ENCODE data around the gene GGT5.
A peak's percentile ranks its signal among the peaks of the same experiment; 100 is the strongest.
"Not testable (repeated sequence)": the region's sequence is repeated elsewhere in the genome, so short reads cannot be mapped to it uniquely, and the experiment has no call there.

GGT5 gene

GRCh38 chr22:24210409-24210808 is 34.5 kb downstream of the GGT5 start:
- H3K36me3 ChIP-seq (replicated peaks in 1 of 2; ENCODE audit: control insufficient read depth in 2 of 2, insufficient read depth in 2 of 2, low read length in 2 of 2); H3K4me3 ChIP-seq (ENCODE audit: low read length in 2 of 2); H4K91ac ChIP-seq (ENCODE audit: low read depth, low read length, poor library complexity); DNase-seq (ENCODE audit: low spot score); H3K79me1 ChIP-seq (ENCODE audit: low read depth, low read length); H2AFZ ChIP-seq (ENCODE audit: low read length); H4K8ac ChIP-seq (ENCODE audit: low read depth, low read length); H2BK12ac ChIP-seq (ENCODE audit: low read length); H2BK120ac ChIP-seq (ENCODE audit: low read depth, low read length); H3K9me3 ChIP-seq (replicated peaks in 1 of 2; ENCODE audit: control insufficient read depth in 2 of 2, insufficient read depth in 1 of 2, low read depth in 1 of 2, low read length in 2 of 2); H3K14ac ChIP-seq (ENCODE audit: low read length); H3K27ac ChIP-seq (replicated peaks; ENCODE audit: low read length); H3K23ac ChIP-seq (ENCODE audit: low read depth, low read length, poor library complexity); H3K4ac ChIP-seq (ENCODE audit: low read length); H2BK5ac ChIP-seq (ENCODE audit: low read length); H2BK15ac ChIP-seq (ENCODE audit: low read length); H3K27me3 ChIP-seq (ENCODE audit: control insufficient read depth in 3 of 3, insufficient read depth in 3 of 3, low read depth in 1 of 3, low read length in 3 of 3); H2AK5ac ChIP-seq (ENCODE audit: low read depth, low read length); H3K4me1 ChIP-seq (ENCODE audit: control insufficient read depth in 2 of 2, insufficient read depth in 1 of 2, low read depth in 1 of 2, low read length in 2 of 2); H3K18ac ChIP-seq (ENCODE audit: low read length); H3K9ac ChIP-seq (ENCODE audit: low read depth, low read length, poor library complexity); H3K4me2 ChIP-seq (ENCODE audit: insufficient read depth, low read length, poor library complexity, severe bottlenecking): not testable (repeated sequence)
- no CpG with 5 or more reads among the region's 11 CpGs for WGBS, 2 donors (ENCODE audit: extremely low coverage in 2 of 2, insufficient read length in 2 of 2, insufficient replicate concordance in 1 of 2)

- no peaks in the 10 kb centered on the region for H3K79me1 ChIP-seq (ENCODE audit: low read depth, low read length)
- no peak overlapping the region for H3K23ac ChIP-seq (ENCODE audit: low read depth, low read length, poor library complexity)
- H2AFZ ChIP-seq (ENCODE audit: low read length), result no peak overlapping the region
- no peak overlapping the region for H3K4me3 ChIP-seq (ENCODE audit: low read length in 2 of 2)
- H2BK12ac ChIP-seq (ENCODE audit: low read length), result no peak overlapping the region
- H4K8ac ChIP-seq (ENCODE audit: low read depth, low read length), result no peak overlapping the region
- no peak overlapping the region for H2BK15ac ChIP-seq (ENCODE audit: low read length)
- no peak overlapping the region for H4K91ac ChIP-seq (ENCODE audit: low read depth, low read length, poor library complexity)
- peaks cover 0 to 14% of the 10 kb centered on the region in 2 donors for H3K9me3 ChIP-seq (replicated peaks in 1 of 2; ENCODE audit: control insufficient read depth in 2 of 2, insufficient read depth in 1 of 2, low read depth in 1 of 2, low read length in 2 of 2)
- H3K4ac ChIP-seq (ENCODE audit: low read length), result no peak overlapping the region
- no peak overlapping the region for H2BK120ac ChIP-seq (ENCODE audit: low read depth, low read length)
- peak overlapping the region; percentile 38 for H3K14ac ChIP-seq (ENCODE audit: low read length)
- H3K27me3 ChIP-seq (ENCODE audit: control insufficient read depth in 3 of 3, insufficient read depth in 3 of 3, low read depth in 1 of 3, low read length in 3 of 3), result no peaks in the 10 kb centered on the region
- H3K18ac ChIP-seq (ENCODE audit: low read length), result no peak overlapping the region
- H2AK5ac ChIP-seq (ENCODE audit: low read depth, low read length), result no peak overlapping the region
- H2BK5ac ChIP-seq (ENCODE audit: low read length), result no peak overlapping the region
- H3K27ac ChIP-seq (replicated peaks; ENCODE audit: low read length), result no peak overlapping the region
- WGBS, 2 donors (ENCODE audit: extremely low coverage in 2 of 2, insufficient read length in 2 of 2, insufficient replicate concordance in 1 of 2), result no CpG with 5 or more reads among the region's 4 CpGs
- peaks cover 0 to 7% of the 10 kb centered on the region in 2 donors for H3K4me1 ChIP-seq (ENCODE audit: control insufficient read depth in 2 of 2, insufficient read depth in 1 of 2, low read depth in 1 of 2, low read length in 2 of 2)
- no peak for DNase-seq (ENCODE audit: low spot score)
- no peaks in the 10 kb centered on the region for H3K36me3 ChIP-seq (replicated peaks in 1 of 2; ENCODE audit: control insufficient read depth in 2 of 2, insufficient read depth in 2 of 2, low read length in 2 of 2)
- no peak overlapping the region for H3K9ac ChIP-seq (ENCODE audit: low read depth, low read length, poor library complexity)
- H3K4me2 ChIP-seq (ENCODE audit: insufficient read depth, low read length, poor library complexity, severe bottlenecking), result no peak overlapping the region
Observed at GRCh38 chr22:24209687-24210086, 35.2 kb downstream of the GGT5 start.

GRCh38 chr22:24209016-24209415 is 35.9 kb downstream of the GGT5 start:
- H3K4me2 ChIP-seq (ENCODE audit: insufficient read depth, low read length, poor library complexity, severe bottlenecking), result no peak overlapping the region
- no peak overlapping the region for H3K9ac ChIP-seq (ENCODE audit: low read depth, low read length, poor library complexity)
- H3K27me3 ChIP-seq (ENCODE audit: control insufficient read depth in 3 of 3, insufficient read depth in 3 of 3, low read depth in 1 of 3, low read length in 3 of 3), result no peaks in the 10 kb centered on the region
- no peak overlapping the region for H3K14ac ChIP-seq (ENCODE audit: low read length)
- no peak for DNase-seq (ENCODE audit: low spot score)
- H4K8ac ChIP-seq (ENCODE audit: low read depth, low read length), result no peak overlapping the region
- H3K79me1 ChIP-seq (ENCODE audit: low read depth, low read length), result no peaks in the 10 kb centered on the region
- H3K18ac ChIP-seq (ENCODE audit: low read length), result no peak overlapping the region
- WGBS, 2 donors (ENCODE audit: extremely low coverage in 2 of 2, insufficient read length in 2 of 2, insufficient replicate concordance in 1 of 2), result no CpG with 5 or more reads among the region's 3 CpGs
- H3K23ac ChIP-seq (ENCODE audit: low read depth, low read length, poor library complexity), result no peak overlapping the region
- H3K9me3 ChIP-seq (replicated peaks in 1 of 2; ENCODE audit: control insufficient read depth in 2 of 2, insufficient read depth in 1 of 2, low read depth in 1 of 2, low read length in 2 of 2), result peaks cover 0 to 14% of the 10 kb centered on the region in 2 donors
- no peak overlapping the region for H2AK5ac ChIP-seq (ENCODE audit: low read depth, low read length)
- no peak overlapping the region for H3K27ac ChIP-seq (replicated peaks; ENCODE audit: low read length)
- peaks cover 0 to 7% of the 10 kb centered on the region in 2 donors for H3K4me1 ChIP-seq (ENCODE audit: control insufficient read depth in 2 of 2, insufficient read depth in 1 of 2, low read depth in 1 of 2, low read length in 2 of 2)
- no peak overlapping the region for H2AFZ ChIP-seq (ENCODE audit: low read length)
- no peak overlapping the region for H3K4ac ChIP-seq (ENCODE audit: low read length)
- no peak overlapping the region for H2BK12ac ChIP-seq (ENCODE audit: low read length)
- no peaks in the 10 kb centered on the region for H3K36me3 ChIP-seq (replicated peaks in 1 of 2; ENCODE audit: control insufficient read depth in 2 of 2, insufficient read depth in 2 of 2, low read length in 2 of 2)
- no peak overlapping the region for H4K91ac ChIP-seq (ENCODE audit: low read depth, low read length, poor library complexity)
- no peak overlapping the region for H3K4me3 ChIP-seq (ENCODE audit: low read length in 2 of 2)
- no peak overlapping the region for H2BK120ac ChIP-seq (ENCODE audit: low read depth, low read length)
- H2BK15ac ChIP-seq (ENCODE audit: low read length), result no peak overlapping the region
- H2BK5ac ChIP-seq (ENCODE audit: low read length), result no peak overlapping the region

GRCh38 chr22:24208012-24208749 is 36.7 kb downstream of the GGT5 start:
- Histone ChIP-seq H3K27me3 (ENCODE audit: control insufficient read depth in 3 of 3, insufficient read depth in 3 of 3, low read depth in 1 of 3, low read length in 3 of 3) (no peaks in the 10 kb centered on the region), H3K23ac (ENCODE audit: low read depth, low read length, poor library complexity) (no peak overlapping the region), H3K9ac (ENCODE audit: low read depth, low read length, poor library complexity) (no peak overlapping the region), H4K91ac (ENCODE audit: low read depth, low read length, poor library complexity) (no peak overlapping the region), H3K9me3 (replicated peaks in 1 of 2; ENCODE audit: control insufficient read depth in 2 of 2, insufficient read depth in 1 of 2, low read depth in 1 of 2, low read length in 2 of 2) (peaks cover 0 to 14% of the 10 kb centered on the region in 2 donors), H3K4me1 (ENCODE audit: control insufficient read depth in 2 of 2, insufficient read depth in 1 of 2, low read depth in 1 of 2, low read length in 2 of 2) (peaks cover 0 to 7% of the 10 kb centered on the region in 2 donors), H2BK15ac (ENCODE audit: low read length) (no peak overlapping the region), H3K79me1 (ENCODE audit: low read depth, low read length) (no peaks in the 10 kb centered on the region), H3K27ac (replicated peaks; ENCODE audit: low read length) (no peak overlapping the region), H3K18ac (ENCODE audit: low read length) (no peak overlapping the region), H3K4ac (ENCODE audit: low read length) (no peak overlapping the region), H2BK5ac (ENCODE audit: low read length) (no peak overlapping the region), H2AK5ac (ENCODE audit: low read depth, low read length) (no peak overlapping the region), H2BK120ac (ENCODE audit: low read depth, low read length) (no peak overlapping the region), H2BK12ac (ENCODE audit: low read length) (no peak overlapping the region), H4K8ac (ENCODE audit: low read depth, low read length) (no peak overlapping the region), H3K36me3 (replicated peaks in 1 of 2; ENCODE audit: control insufficient read depth in 2 of 2, insufficient read depth in 2 of 2, low read length in 2 of 2) (no peaks in the 10 kb centered on the region), H3K14ac (ENCODE audit: low read length) (no peak overlapping the region), H3K4me2 (ENCODE audit: insufficient read depth, low read length, poor library complexity, severe bottlenecking) (no peak overlapping the region), H2AFZ (ENCODE audit: low read length) (peak overlapping the region; percentile 69), H3K4me3 (ENCODE audit: low read length in 2 of 2) (no peak overlapping the region)
- no CpG with 5 or more reads among the region's 2 CpGs for WGBS, 2 donors (ENCODE audit: extremely low coverage in 2 of 2, insufficient read length in 2 of 2, insufficient replicate concordance in 1 of 2)
- no peak for DNase-seq (ENCODE audit: low spot score)
